ENCODE data around the gene DNM2. TPM values are rescaled to one million over a fixed set of nuclear protein-coding genes. Genes with fewer than 3 reads are reported as not detected.

Gene DNM2
- total RNA-seq, 4 donors from 2014 or later, result 73.6 to 115 (median 93.7) TPM

DNA sequence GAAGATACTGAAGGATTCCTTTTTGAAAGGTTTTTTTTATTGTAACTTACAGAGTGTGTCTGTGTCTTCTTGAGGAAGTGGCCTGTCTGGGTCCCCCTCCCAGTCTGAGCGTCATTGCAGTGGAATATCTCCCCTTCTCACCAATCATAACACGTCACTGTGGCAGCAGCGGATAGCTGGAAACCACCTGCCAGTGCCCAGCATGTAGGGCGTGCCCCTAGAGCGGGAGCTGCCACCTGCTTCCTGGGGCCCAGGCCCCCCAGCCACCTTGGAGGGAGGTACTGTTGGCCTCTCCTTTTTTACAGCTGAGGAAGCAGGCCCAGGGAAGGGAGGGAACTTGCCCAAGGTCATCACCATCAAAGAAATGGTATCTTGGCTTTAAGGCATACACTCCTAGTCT is 4.6 kb upstream of the DNM2 start:
- H3K36me3 ChIP-seq, result peaks cover 7 to 55% (median 35%) of the 10 kb centered on the region in 4 donors

GRCh38 chr19:10717054-10717355 is 874 bp upstream of the DNM2 start:
- peaks cover 0 to 27% (median 17%) of the 10 kb centered on the region in 4 donors for H3K36me3 ChIP-seq
- WGBS, result 30% methylated on average over 12 of the region's 12 CpGs
- peak overlapping the region; percentile 43 to 63 (median 46) for H3K27ac ChIP-seq (replicated peaks in 1 of 4)
- intact Hi-C loops (cut with DNase I), result loop anchor here (5.0 kb wide), 2 partner anchors 50 to 145 kb away; no protein-coding TSS in a partner anchor
- H3K4me1 ChIP-seq, result peaks cover 26 to 43% (median 40%) of the 10 kb centered on the region in 4 donors
- no peaks in the 10 kb centered on the region for H3K27me3 ChIP-seq
- no peak for DNase-seq (ENCODE audit: extremely low spot score)
- H3K9me3 ChIP-seq, result no peaks in the 10 kb centered on the region
- no peak for TF ChIP-seq POLR2A (IDR thresholded peaks at IDR 0.05; ENCODE audit: low read depth)
- TF ChIP-seq EP300 (IDR thresholded peaks at IDR 0.05), result no peak
- TF ChIP-seq CTCF (IDR thresholded peaks at IDR 0.05), result no peak
- no peak for TF ChIP-seq POLR2AphosphoS5 (IDR thresholded peaks at IDR 0.05)
- H3K4me3 ChIP-seq, result peak overlapping the region; percentile 22 to 97 (median 37)

More for the DNA sequence above, 4.6 kb upstream of the DNM2 start:
- H3K4me1 ChIP-seq, result peaks cover 4 to 7% (median 7%) of the 10 kb centered on the region in 4 donors
- TF ChIP-seq CTCF (IDR thresholded peaks at IDR 0.05) (no peak), POLR2AphosphoS5 (IDR thresholded peaks at IDR 0.05) (no peak), EP300 (IDR thresholded peaks at IDR 0.05) (no peak), POLR2A (IDR thresholded peaks at IDR 0.05; ENCODE audit: low read depth) (no peak)
- no peak for DNase-seq (ENCODE audit: extremely low spot score)
- H3K27ac ChIP-seq (replicated peaks in 1 of 4), result no peak overlapping the region
- no peaks in the 10 kb centered on the region for H3K9me3 ChIP-seq
- WGBS, result 93% methylated on average over 5 of the region's 5 CpGs
- no peak overlapping the region for H3K4me3 ChIP-seq
- H3K27me3 ChIP-seq, result no peaks in the 10 kb centered on the region
- intact Hi-C loops (cut with DNase I), result no loop called here

GRCh38 chr19:10718205-10719196 is 622 bp downstream of the DNM2 start:
- H3K36me3 ChIP-seq, result peaks cover 0 to 17% (median 4%) of the 10 kb centered on the region in 4 donors
- peak overlapping the region; percentile 80 to 97 (median 88) for H3K4me3 ChIP-seq
- 0% methylated on average over 27 of the region's 70 CpGs for WGBS
- no peak for DNase-seq (ENCODE audit: extremely low spot score)
- H3K27ac ChIP-seq (replicated peaks in 1 of 4), result peak overlapping the region; percentile 86 to 94 (median 92)
- H3K27me3 ChIP-seq, result no peaks in the 10 kb centered on the region
- peaks cover 26 to 52% (median 40%) of the 10 kb centered on the region in 4 donors for H3K4me1 ChIP-seq
- H3K9me3 ChIP-seq, result no peaks in the 10 kb centered on the region
- intact Hi-C loops (cut with DNase I), result loop anchor here (5.0 kb wide), 2 partner anchors 49 to 144 kb away; no protein-coding TSS in a partner anchor
- TF ChIP-seq POLR2A (IDR thresholded peaks at IDR 0.05; ENCODE audit: low read depth) (no peak), POLR2AphosphoS5 (IDR thresholded peaks at IDR 0.05) (no peak), CTCF (IDR thresholded peaks at IDR 0.05) (no peak), EP300 (IDR thresholded peaks at IDR 0.05) (no peak)

DNA sequence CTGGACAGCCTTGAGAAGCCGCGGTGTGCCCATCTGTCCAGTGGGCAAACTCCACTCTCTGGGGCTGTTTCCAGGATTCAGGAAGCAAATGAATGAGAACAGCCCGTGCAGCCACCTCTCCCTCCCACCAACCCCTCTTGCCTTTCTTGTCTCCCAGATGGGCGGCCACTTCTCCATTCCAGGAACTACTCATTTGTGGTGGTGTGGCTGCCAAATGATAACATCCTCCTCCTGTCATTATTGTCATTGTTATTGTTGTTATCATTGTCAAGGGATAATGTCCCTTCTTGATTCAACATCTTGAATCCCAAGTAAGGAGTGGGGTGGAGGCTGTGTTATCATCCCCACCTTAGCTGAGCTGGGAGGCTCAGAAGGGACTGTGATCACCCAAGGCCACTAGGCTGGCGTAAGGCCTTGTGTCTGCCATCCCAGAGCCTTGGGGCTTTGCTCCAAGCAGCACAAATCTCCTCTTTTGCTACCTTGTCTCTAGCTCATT is 1.6 kb downstream of the DNM2 start:
- no peak for DNase-seq (ENCODE audit: extremely low spot score)
- intact Hi-C loops (cut with DNase I), result loop anchor here (5.0 kb wide), 2 partner anchors 48 to 143 kb away; no protein-coding TSS in a partner anchor
- TF ChIP-seq EP300 (IDR thresholded peaks at IDR 0.05) (no peak), POLR2A (IDR thresholded peaks at IDR 0.05; ENCODE audit: low read depth) (no peak), POLR2AphosphoS5 (IDR thresholded peaks at IDR 0.05) (no peak), CTCF (IDR thresholded peaks at IDR 0.05) (no peak)
- H3K27me3 ChIP-seq, result no peaks in the 10 kb centered on the region
- peak overlapping the region; percentile 86 to 94 (median 92) for H3K27ac ChIP-seq (replicated peaks in 1 of 4)
- H3K4me3 ChIP-seq, result peak overlapping the region; percentile 80 to 97 (median 88)
- WGBS, result 41% methylated on average over 5 of the region's 5 CpGs
- H3K4me1 ChIP-seq, result peaks cover 29 to 62% (median 50%) of the 10 kb centered on the region in 4 donors
- H3K36me3 ChIP-seq, result peaks cover 0 to 7% (median 3%) of the 10 kb centered on the region in 4 donors
- no peaks in the 10 kb centered on the region for H3K9me3 ChIP-seq
